Activated CD4-positive, alpha-beta T cell treated with anti-CD3 and anti-CD28 coated beads, Interleukin-2, amount 50 U/mL, for 48 hours (primary cell): Measurements from ENCODE around the gene HOMER1.

Experiments
- DNase-seq, 2 experiments: peaks; one replicate each; pipeline ENCODE4 v3.0.0-alpha.2; 2020

Gene HOMER1

GRCh38 chr5:79513704-79514390 lies at the start of gene HOMER1:
TSS of gene HOMER1 (minus strand) at chr5:79514134. CDS start at chr5:79512774, 1,360 bp downstream.
- peak; percentile 70 to 74 for DNase-seq

GRCh38 chr5:79563247-79563590 lies 49.3 kb upstream of the HOMER1 start:
- no peak for DNase-seq

- no peak for DNase-seq
Measured at GRCh38 chr5:79562351-79563246, 48.7 kb upstream of the HOMER1 start.

GRCh38 chr5:79561525-79561893 lies 47.6 kb upstream of the HOMER1 start:
- DNase-seq, result peak; percentile 36 to 53

- DNase-seq, result peak; percentile 24 to 34
Measured at GRCh38 chr5:79560771-79561524, 47.0 kb upstream of the HOMER1 start.

GRCh38 chr5:79555418-79555817 lies 41.5 kb upstream of the HOMER1 start:
- DNase-seq, result no peak

- no peak for DNase-seq
Measured at GRCh38 chr5:79552984-79553383, 39.0 kb upstream of the HOMER1 start.

- DNase-seq, result no peak
Measured at GRCh38 chr5:79547982-79548381, 34.0 kb upstream of the HOMER1 start.

- DNase-seq, result no peak
Measured at GRCh38 chr5:79547429-79547822, 33.5 kb upstream of the HOMER1 start.

- no peak for DNase-seq
Measured at GRCh38 chr5:79546782-79547428, 33.0 kb upstream of the HOMER1 start.

- DNase-seq, result no peak
Measured at GRCh38 chr5:79544131-79544530, 30.2 kb upstream of the HOMER1 start.

GRCh38 chr5:79540939-79541338 lies 27.0 kb upstream of the HOMER1 start:
- no peak for DNase-seq

- DNase-seq, result no peak
Measured at GRCh38 chr5:79536193-79536906, 22.4 kb upstream of the HOMER1 start.

GRCh38 chr5:79535477-79536192 lies 21.7 kb upstream of the HOMER1 start:
- DNase-seq, result no peak

GRCh38 chr5:79529110-79529509 lies 15.2 kb upstream of the HOMER1 start:
- no peak for DNase-seq

GRCh38 chr5:79527431-79527830 lies 13.5 kb upstream of the HOMER1 start:
- DNase-seq, result no peak

- no peak for DNase-seq
Measured at GRCh38 chr5:79526928-79527327, 13.0 kb upstream of the HOMER1 start.

- no peak for DNase-seq
Measured at GRCh38 chr5:79526493-79526892, 12.6 kb upstream of the HOMER1 start.

- DNase-seq, result no peak
Measured at GRCh38 chr5:79521156-79521555, 7.2 kb upstream of the HOMER1 start.

GRCh38 chr5:79518718-79519117 lies 4.8 kb upstream of the HOMER1 start:
- no peak for DNase-seq

- no peak for DNase-seq
Measured at GRCh38 chr5:79517601-79518000, 3.7 kb upstream of the HOMER1 start.

- no peak for DNase-seq
Measured at GRCh38 chr5:79516986-79517385, 3.1 kb upstream of the HOMER1 start.
